Smooth muscle cell (in vitro differentiated cells): ENCODE results near the gene CD300E. TPM values are rescaled to one million over a fixed set of nuclear protein-coding genes. Genes with fewer than 3 reads are reported as not detected.

Experiments
- DNase-seq: peaks from one replicate; lab custom pipeline; 2025; ENCODE audit not compliant: unreplicated experiment; lab: John Stamatoyannopoulos, UW
- H2AFZ ChIP-seq: fragments of 200-600 bp; sonication (generic); 2 replicates; pipeline ENCODE4 v1.6.0; 2016; ENCODE audit warnings: antibody characterized with exemption, low read depth, mild to moderate bottlenecking
- H3F3A ChIP-seq: fragments of 200-600 bp; sonication (generic); 2 replicates; pipeline ENCODE4 v1.6.0; 2017; ENCODE audit warnings: antibody characterized with exemption, low read depth
- H3K27ac ChIP-seq: fragments of 200-600 bp; sonication (generic); 2 replicates; pipeline ENCODE4 v1.5.1; 2016; ENCODE audit warnings: low read depth, mild to moderate bottlenecking
- H3K27me3 ChIP-seq: fragments of 200-600 bp; sonication (generic); 2 replicates; pipeline ENCODE4 v1.6.1; 2016; ENCODE audit warnings: low read depth, mild to moderate bottlenecking
- H3K36me3 ChIP-seq: fragments of 200-600 bp; sonication (generic); 2 replicates; pipeline ENCODE4 v1.5.1; 2016; ENCODE audit warnings: low read depth
- H3K4me1 ChIP-seq: fragments of 200-600 bp; sonication (generic); 2 replicates; pipeline ENCODE4 v1.5.1; 2016; ENCODE audit warnings: low read depth
- H3K4me2 ChIP-seq: fragments of 200-600 bp; sonication (generic); 2 replicates; pipeline ENCODE4 v1.6.0; 2016; ENCODE audit warnings: mild to moderate bottlenecking
- H3K4me3 ChIP-seq: fragments of 200-600 bp; sonication (generic); 2 replicates; pipeline ENCODE4 v1.5.1; 2016; ENCODE audit warnings: mild to moderate bottlenecking
- H3K79me2 ChIP-seq: fragments of 200-600 bp; sonication (generic); 2 replicates; pipeline ENCODE4 v1.6.0; 2016; ENCODE audit warnings: low read depth, mild to moderate bottlenecking
- H3K9ac ChIP-seq: fragments of 200-600 bp; sonication (generic); 2 replicates; pipeline ENCODE4 v1.6.0; 2016; ENCODE audit warnings: low read depth
- H3K9me3 ChIP-seq: fragments of 200-600 bp; sonication (generic); replicated peaks from 2 replicates; pipeline ENCODE4 v1.5.1; 2016; ENCODE audit warnings: low read depth
- H4K20me1 ChIP-seq: fragments of 200-600 bp; sonication (generic); 2 replicates; pipeline ENCODE4 v1.6.0; 2016; ENCODE audit warnings: low read depth
- WGBS: methylation state at CpG from one replicate; pipeline ENCODE4 v1.1.7; 2016; ENCODE audit warnings: low lambda C conversion rate; 5-methylcytosine and 5-hydroxymethylcytosine counted together
- polyA plus RNA-seq: library from polyadenylated mRNA; unstranded; fragments of >200 nt; fragmentation: Nextera tagmentation; extraction: Ambion mirVana; gene quantifications from 2 replicates; pipeline ENCODE4 v1.2.1, GENCODE V29; 2016
- total RNA-seq: library from RNA; depleted of rRNA; stranded (reverse); fragments of >200 nt; gene quantifications from 2 replicates; pipeline ENCODE4 v1.2.3, GENCODE V29; 2014
- TF ChIP-seq, protein P1 (sequence below): fragments of 200-600 bp; sonication (generic); IDR thresholded peaks from 2 replicates; pipeline ENCODE4 v1.5.1; 2017; ENCODE audit warnings: borderline replicate concordance, mild to moderate bottlenecking, antibody characterized with exemption; ENCODE audit not compliant: insufficient read depth, poor library complexity, severe bottlenecking

The CD300E gene
- total and polyA plus RNA-seq, 2 experiments from 2014 or later: not detected

- 51% methylated on average over 12 of the region's 12 CpGs for WGBS
- DNase-seq: no peak
- H3K9ac ChIP-seq: no peak overlapping the region
Measured at GRCh38 chr17:74601944-74602572, 21.5 kb downstream of the CD300E start.

GRCh38 chr17:74599448-74599939 lies 24.0 kb downstream of the CD300E start:
- H3K4me3 ChIP-seq: no peak overlapping the region
- no peak for DNase-seq
- no peaks in the 10 kb centered on the region for H3F3A ChIP-seq
- H3K9me3 ChIP-seq: no peaks in the 10 kb centered on the region
- no peak overlapping the region for H3K9ac ChIP-seq
- H3K27me3 ChIP-seq: no peaks in the 10 kb centered on the region
- 56% methylated on average over 10 of the region's 10 CpGs for WGBS
- H3K4me1 ChIP-seq: no peaks in the 10 kb centered on the region
- TF ChIP-seq, protein P1, sequence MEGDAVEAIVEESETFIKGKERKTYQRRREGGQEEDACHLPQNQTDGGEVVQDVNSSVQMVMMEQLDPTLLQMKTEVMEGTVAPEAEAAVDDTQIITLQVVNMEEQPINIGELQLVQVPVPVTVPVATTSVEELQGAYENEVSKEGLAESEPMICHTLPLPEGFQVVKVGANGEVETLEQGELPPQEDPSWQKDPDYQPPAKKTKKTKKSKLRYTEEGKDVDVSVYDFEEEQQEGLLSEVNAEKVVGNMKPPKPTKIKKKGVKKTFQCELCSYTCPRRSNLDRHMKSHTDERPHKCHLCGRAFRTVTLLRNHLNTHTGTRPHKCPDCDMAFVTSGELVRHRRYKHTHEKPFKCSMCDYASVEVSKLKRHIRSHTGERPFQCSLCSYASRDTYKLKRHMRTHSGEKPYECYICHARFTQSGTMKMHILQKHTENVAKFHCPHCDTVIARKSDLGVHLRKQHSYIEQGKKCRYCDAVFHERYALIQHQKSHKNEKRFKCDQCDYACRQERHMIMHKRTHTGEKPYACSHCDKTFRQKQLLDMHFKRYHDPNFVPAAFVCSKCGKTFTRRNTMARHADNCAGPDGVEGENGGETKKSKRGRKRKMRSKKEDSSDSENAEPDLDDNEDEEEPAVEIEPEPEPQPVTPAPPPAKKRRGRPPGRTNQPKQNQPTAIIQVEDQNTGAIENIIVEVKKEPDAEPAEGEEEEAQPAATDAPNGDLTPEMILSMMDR: no peak
- H4K20me1 ChIP-seq: no peaks in the 10 kb centered on the region
- H3K36me3 ChIP-seq: no peaks in the 10 kb centered on the region
- no peaks in the 10 kb centered on the region for H3K79me2 ChIP-seq
- no peak overlapping the region for H2AFZ ChIP-seq
- H3K27ac ChIP-seq: no peak overlapping the region
- no peak overlapping the region for H3K4me2 ChIP-seq

More at GRCh38 chr17:74601944-74602572, 21.5 kb downstream of the CD300E start:
- Histone ChIP-seq H3K9me3 (no peaks in the 10 kb centered on the region), H3K4me2 (no peak overlapping the region), H3K4me3 (no peak overlapping the region), H2AFZ (no peak overlapping the region), H3K36me3 (no peaks in the 10 kb centered on the region), H3K79me2 (no peaks in the 10 kb centered on the region), H4K20me1 (no peaks in the 10 kb centered on the region), H3F3A (no peaks in the 10 kb centered on the region), H3K4me1 (no peaks in the 10 kb centered on the region), H3K27ac (no peak overlapping the region), H3K27me3 (no peaks in the 10 kb centered on the region)
- TF ChIP-seq, protein P1: peak; percentile 76

GRCh38 chr17:74599023-74599399 lies 24.5 kb downstream of the CD300E start:
- H3K79me2 ChIP-seq: no peaks in the 10 kb centered on the region
- no peak overlapping the region for H3K27ac ChIP-seq
- H3K4me3 ChIP-seq: no peak overlapping the region
- no peak overlapping the region for H3K9ac ChIP-seq
- no peaks in the 10 kb centered on the region for H3K36me3 ChIP-seq
- no peak overlapping the region for H3K4me2 ChIP-seq
- no peak overlapping the region for H2AFZ ChIP-seq
- no peak for DNase-seq
- WGBS: 18% methylated on average over 3 of the region's 3 CpGs
- H3K9me3 ChIP-seq: no peaks in the 10 kb centered on the region
- H4K20me1 ChIP-seq: no peaks in the 10 kb centered on the region
- TF ChIP-seq, protein P1: no peak
- H3K27me3 ChIP-seq: no peaks in the 10 kb centered on the region
- no peaks in the 10 kb centered on the region for H3K4me1 ChIP-seq
- H3F3A ChIP-seq: no peaks in the 10 kb centered on the region
